PC-9 (cell line): Measurements from ENCODE around the gene LENG9. TPM values are rescaled to one million over a fixed set of nuclear protein-coding genes. Genes with fewer than 3 reads are reported as not detected.

Experiments used
- BruUV-seq: library from RNA; stranded (reverse); fragments of 400-500 nt; replicated peaks from 2 replicates; lab custom pipeline; 2021; lab: Mats Ljungman, UMichigan
- CTCF ChIA-PET: fragments of 300-600 bp; sonication (Branson Sonifier 250); formaldehyde crosslinking; loops from one replicate; lab custom pipeline; 2022; ENCODE audit warnings: antibody characterized with exemption; lab: Charles Lee
- POLR2A ChIA-PET: fragments of 300-600 bp; sonication (Branson Sonifier 250); formaldehyde crosslinking; loops from one replicate; lab custom pipeline; 2022; ENCODE audit warnings: antibody characterized with exemption; ENCODE audit not compliant: unreplicated experiment; lab: Charles Lee
- DNase-seq, 2 experiments: peaks; one replicate each; pipeline versions ENCODE4 v3.0.0 to v3.0.0-alpha.2; 2015 to 2022; ENCODE audit warnings: mixed read lengths in 1 of 2
- H2AFZ ChIP-seq: fragments of 200-600 bp; sonication (generic); 2 replicates; pipeline ENCODE4 v1.8.1; 2017; ENCODE audit warnings: antibody characterized with exemption
- H3F3A ChIP-seq: fragments of 200-600 bp; sonication (generic); 2 replicates; pipeline ENCODE4 v1.8.1; 2017; ENCODE audit warnings: antibody characterized with exemption, mild to moderate bottlenecking, low read depth; ENCODE audit not compliant: insufficient read depth
- H3K27ac ChIP-seq: fragments of 200-600 bp; sonication (generic); 2 replicates; pipeline ENCODE4 v1.6.1; 2016; ENCODE audit warnings: mixed run types
- H3K27me3 ChIP-seq: fragments of 200-600 bp; sonication (generic); 2 replicates; pipeline ENCODE4 v1.6.1; 2016; ENCODE audit warnings: low read depth, mixed run types; ENCODE audit not compliant: insufficient read depth
- H3K36me3 ChIP-seq: fragments of 200-600 bp; sonication (generic); 2 replicates; pipeline ENCODE4 v1.6.1; 2016; ENCODE audit warnings: low read depth, mixed run types
- H3K4me1 ChIP-seq: fragments of 200-600 bp; sonication (generic); replicated peaks from 2 replicates; pipeline ENCODE4 v1.6.1; 2016; ENCODE audit warnings: mixed run types; ENCODE audit not compliant: insufficient read depth
- H3K4me2 ChIP-seq: fragments of 200-600 bp; sonication (generic); 2 replicates; pipeline ENCODE4 v1.6.1; 2017; ENCODE audit warnings: mixed run types
- H3K4me3 ChIP-seq: fragments of 200-600 bp; sonication (generic); 2 replicates; pipeline ENCODE4 v1.6.1; 2016; ENCODE audit warnings: mixed run types
- H3K79me2 ChIP-seq: fragments of 200-600 bp; sonication (generic); 2 replicates; pipeline ENCODE4 v1.6.1; 2017; ENCODE audit warnings: low read depth, mixed run types
- H3K9me2 ChIP-seq: fragments of 200-600 bp; sonication (generic); 2 replicates; pipeline ENCODE4 v1.8.1; 2017; ENCODE audit warnings: mild to moderate bottlenecking; ENCODE audit not compliant: insufficient read depth
- H3K9me3 ChIP-seq: fragments of 200-600 bp; sonication (generic); 2 replicates; pipeline ENCODE4 v1.8.1; 2016; ENCODE audit warnings: low read depth; ENCODE audit not compliant: insufficient read depth
- H4K20me1 ChIP-seq: fragments of 200-600 bp; sonication (generic); 2 replicates; pipeline ENCODE4 v1.8.1; 2017; ENCODE audit not compliant: insufficient read depth
- CTCF ChIP-seq: fragments of 200-600 bp; sonication (generic); conservative IDR thresholded peaks from 2 replicates; pipeline ENCODE4 v1.6.1; 2017; ENCODE audit warnings: mixed run types, antibody characterized with exemption, mild to moderate bottlenecking, moderate library complexity
- EZH2 ChIP-seq: fragments of 200-600 bp; sonication (generic); IDR thresholded peaks from 2 replicates; pipeline ENCODE4 v1.8.0; 2017; ENCODE audit warnings: antibody characterized with exemption, low read depth
- intact Hi-C: fragments of 100-400 bp; cut with micrococcal nuclease; formaldehyde crosslinking; loops from one replicate; pipeline ENCODE4 v1.10.0; 2022; ENCODE audit not compliant: unreplicated experiment
- total RNA-seq: library from RNA; stranded (reverse); gene quantifications from 2 replicates; pipeline ENCODE4 v1.2.3, GENCODE V29; 2021

Gene LENG9
- total RNA-seq, 1 experiment from 2014 or later, result 7.0 TPM

- DNase-seq, result no peak
- TF ChIP-seq EZH2 (no peak), CTCF (no peak)
- intact Hi-C loops, result no loop called here
- H3K79me2 ChIP-seq, result peaks cover 6% of the 10 kb centered on the region
- no peak overlapping the region for H2AFZ ChIP-seq
- no peaks in the 10 kb centered on the region for H3K27me3 ChIP-seq
- no peaks in the 10 kb centered on the region for H3K9me3 ChIP-seq
- ChIA-PET POLR2A (interaction anchor here (0.6 kb wide), 1 partner anchor 8 kb away, joined by 6 read pairs; the partner anchor contains the start of gene LENG8), CTCF (no interaction called here)
- H4K20me1 ChIP-seq, result no peaks in the 10 kb centered on the region
- H3K4me2 ChIP-seq, result no peak overlapping the region
- H3K36me3 ChIP-seq, result peaks cover 8% of the 10 kb centered on the region
- no peaks in the 10 kb centered on the region for H3K9me2 ChIP-seq
- no peak overlapping the region for H3K27ac ChIP-seq
- no peaks in the 10 kb centered on the region for H3K4me1 ChIP-seq
- H3K4me3 ChIP-seq, result no peak overlapping the region
- BruUV-seq, result no TSS peak
- H3F3A ChIP-seq, result peaks cover 32% of the 10 kb centered on the region; the same call in 1 of the 2 replicates
Observed at GRCh38 chr19:54440641-54441040, 22.9 kb downstream of the LENG9 start.

- H3K79me2 ChIP-seq, result peaks cover 3% of the 10 kb centered on the region
- ChIA-PET POLR2A (interaction anchor here (0.5 to 1.0 kb wide), 2 partner anchors 10 to 1106 kb away, joined by 4 to 5 read pairs; partner anchors contain the start of gene LENG8), CTCF (interaction anchor here (0.6 kb wide), 1 partner anchor 11 kb away, joined by 3 read pairs; no protein-coding TSS in a partner anchor)
- H3K4me1 ChIP-seq, result peaks cover 4% of the 10 kb centered on the region; the same call in 1 of the 2 replicates
- TF ChIP-seq EZH2 (no peak), CTCF (peak; percentile 67)
- H3K9me2 ChIP-seq, result no peaks in the 10 kb centered on the region
- H3K27ac ChIP-seq, result no peak overlapping the region
- H2AFZ ChIP-seq, result no peak overlapping the region
- BruUV-seq, result no TSS peak
- intact Hi-C loops, result no loop called here
- H3K4me3 ChIP-seq, result no peak overlapping the region
- H3K4me2 ChIP-seq, result no peak overlapping the region
- H3K9me3 ChIP-seq, result no peaks in the 10 kb centered on the region
- DNase-seq, result peak in 1 of 2 experiments; percentile 61
- no peaks in the 10 kb centered on the region for H3K27me3 ChIP-seq
- H3K36me3 ChIP-seq, result peaks cover 4% of the 10 kb centered on the region; the same call in 1 of the 2 replicates
- H4K20me1 ChIP-seq, result no peaks in the 10 kb centered on the region
- H3F3A ChIP-seq, result peaks cover 32% of the 10 kb centered on the region; the same call in 1 of the 2 replicates
Observed at GRCh38 chr19:54439174-54439851, 24.3 kb downstream of the LENG9 start.

GRCh38 chr19:54436628-54437252 is 26.8 kb downstream of the LENG9 start:
- no peak overlapping the region for H3K27ac ChIP-seq
- BruUV-seq, result no TSS peak
- H2AFZ ChIP-seq, result no peak overlapping the region
- intact Hi-C loops, result no loop called here
- H3K9me3 ChIP-seq, result no peaks in the 10 kb centered on the region
- H4K20me1 ChIP-seq, result no peaks in the 10 kb centered on the region
- no peaks in the 10 kb centered on the region for H3K9me2 ChIP-seq
- no peak for DNase-seq
- no peak for TF ChIP-seq EZH2
- peaks cover 49% of the 10 kb centered on the region for H3F3A ChIP-seq
- H3K79me2 ChIP-seq, result peaks cover 3% of the 10 kb centered on the region
- H3K4me3 ChIP-seq, result no peak overlapping the region
- no peaks in the 10 kb centered on the region for H3K27me3 ChIP-seq
- CTCF ChIA-PET, result no interaction called here
- H3K4me1 ChIP-seq, result peaks cover 28% of the 10 kb centered on the region
- no peaks in the 10 kb centered on the region for H3K36me3 ChIP-seq
- H3K4me2 ChIP-seq, result no peak overlapping the region
- POLR2A ChIA-PET, result no interaction called here
